ELF-1 (cell line): ENCODE measurements around the gene ARHGAP24.

ENCODE experiments used
- DNase-seq: peaks from one replicate; pipeline ENCODE4 v3.0.0-alpha.2; 2016; ENCODE audit warnings: low read depth, low spot score

ARHGAP24 gene

GRCh38 chr4:85777908-85778631, 303.1 kb downstream of the ARHGAP24 start:
- DNase-seq: no peak

GRCh38 chr4:85778632-85779131, 303.7 kb downstream of the ARHGAP24 start:
- DNase-seq: no peak

- no peak for DNase-seq
Measured at GRCh38 chr4:85779165-85779564, 304.2 kb downstream of the ARHGAP24 start.

- DNase-seq: no peak
Measured at GRCh38 chr4:85780664-85781063, 305.7 kb downstream of the ARHGAP24 start.

- no peak for DNase-seq
Measured at GRCh38 chr4:85783483-85783882, 308.5 kb downstream of the ARHGAP24 start.

- no peak for DNase-seq
Measured at GRCh38 chr4:85783900-85784299, 308.9 kb downstream of the ARHGAP24 start.

GRCh38 chr4:85784348-85784747, 309.4 kb downstream of the ARHGAP24 start:
- DNase-seq: no peak

- DNase-seq: no peak
Measured at GRCh38 chr4:85784947-85785346, 310.0 kb downstream of the ARHGAP24 start.

- DNase-seq: no peak
Measured at GRCh38 chr4:85787133-85787532, 312.2 kb downstream of the ARHGAP24 start.

- DNase-seq: no peak
Measured at GRCh38 chr4:85788604-85789003, 313.7 kb downstream of the ARHGAP24 start.

- DNase-seq: no peak
Measured at GRCh38 chr4:85789241-85789640, 314.3 kb downstream of the ARHGAP24 start.

GRCh38 chr4:85790582-85790981, 315.6 kb downstream of the ARHGAP24 start:
- no peak for DNase-seq

GRCh38 chr4:85792376-85793232, 317.7 kb downstream of the ARHGAP24 start:
- no peak for DNase-seq

GRCh38 chr4:85793233-85793585, 318.3 kb downstream of the ARHGAP24 start:
- DNase-seq: no peak

GRCh38 chr4:85798012-85798770, 323.2 kb downstream of the ARHGAP24 start:
- DNase-seq: no peak

- no peak for DNase-seq
Measured at GRCh38 chr4:85803856-85804255, 328.9 kb downstream of the ARHGAP24 start.

GRCh38 chr4:85805891-85806290, 330.9 kb downstream of the ARHGAP24 start:
- DNase-seq: no peak

- DNase-seq: no peak
Measured at GRCh38 chr4:85806334-85806733, 331.4 kb downstream of the ARHGAP24 start.

- DNase-seq: no peak
Measured at GRCh38 chr4:85807247-85807950, 332.4 kb downstream of the ARHGAP24 start.

- DNase-seq: no peak
Measured at GRCh38 chr4:85808104-85808503, 333.2 kb downstream of the ARHGAP24 start.

GRCh38 chr4:85808864-85809263, 333.9 kb downstream of the ARHGAP24 start:
- no peak for DNase-seq
